Activated CD4-positive, alpha-beta T cell treated with anti-CD3 and anti-CD28 coated beads for 1 hour (primary cell): ENCODE results near the gene SORBS2.
"Not testable (repeated sequence)": the region's sequence is repeated elsewhere in the genome, so short reads cannot be mapped to it uniquely, and the experiment has no call there.

Experiments used
- DNase-seq: peaks from one replicate; pipeline ENCODE4 v3.0.0-alpha.2; 2020

Gene SORBS2

GRCh38 chr4:185578284-185578683 is 233.7 kb downstream of the SORBS2 start:
- DNase-seq: no peak

- no peak for DNase-seq
Measured at GRCh38 chr4:185576962-185577950, 234.7 kb downstream of the SORBS2 start.

- no peak for DNase-seq
Measured at GRCh38 chr4:185576314-185576961, 235.6 kb downstream of the SORBS2 start.

GRCh38 chr4:185573651-185574199 is 238.3 kb downstream of the SORBS2 start:
- no peak for DNase-seq

- no peak for DNase-seq
Measured at GRCh38 chr4:185570727-185571126, 241.3 kb downstream of the SORBS2 start.

- no peak for DNase-seq
Measured at GRCh38 chr4:185567381-185568376, 244.3 kb downstream of the SORBS2 start.

GRCh38 chr4:185566972-185567371 is 245.0 kb downstream of the SORBS2 start:
- no peak for DNase-seq

- no peak for DNase-seq
Measured at GRCh38 chr4:185566425-185566824, 245.6 kb downstream of the SORBS2 start.

GRCh38 chr4:185565696-185566095 is 246.3 kb downstream of the SORBS2 start:
- no peak for DNase-seq

- DNase-seq: no peak
Measured at GRCh38 chr4:185564349-185564748, 247.6 kb downstream of the SORBS2 start.

GRCh38 chr4:185562531-185562930 is 249.5 kb downstream of the SORBS2 start:
- DNase-seq: no peak

- DNase-seq: no peak
Measured at GRCh38 chr4:185560316-185560715, 251.7 kb downstream of the SORBS2 start.

GRCh38 chr4:185559915-185560281 is 252.1 kb downstream of the SORBS2 start:
- DNase-seq: no peak

GRCh38 chr4:185559251-185559914 is 252.6 kb downstream of the SORBS2 start:
- not testable (repeated sequence) for DNase-seq

GRCh38 chr4:185554365-185555126 is 257.4 kb downstream of the SORBS2 start:
- DNase-seq: no peak

- no peak for DNase-seq
Measured at GRCh38 chr4:185552254-185552653, 259.7 kb downstream of the SORBS2 start.

GRCh38 chr4:185550933-185551332 is 261.1 kb downstream of the SORBS2 start:
- DNase-seq: no peak

GRCh38 chr4:185549095-185549639 is 262.8 kb downstream of the SORBS2 start:
- no peak for DNase-seq

- no peak for DNase-seq
Measured at GRCh38 chr4:185548587-185548986, 263.4 kb downstream of the SORBS2 start.

- DNase-seq: no peak
Measured at GRCh38 chr4:185546335-185546734, 265.7 kb downstream of the SORBS2 start.
